ENCODE data around the gene BBS1.

BBS1 gene

DNA sequence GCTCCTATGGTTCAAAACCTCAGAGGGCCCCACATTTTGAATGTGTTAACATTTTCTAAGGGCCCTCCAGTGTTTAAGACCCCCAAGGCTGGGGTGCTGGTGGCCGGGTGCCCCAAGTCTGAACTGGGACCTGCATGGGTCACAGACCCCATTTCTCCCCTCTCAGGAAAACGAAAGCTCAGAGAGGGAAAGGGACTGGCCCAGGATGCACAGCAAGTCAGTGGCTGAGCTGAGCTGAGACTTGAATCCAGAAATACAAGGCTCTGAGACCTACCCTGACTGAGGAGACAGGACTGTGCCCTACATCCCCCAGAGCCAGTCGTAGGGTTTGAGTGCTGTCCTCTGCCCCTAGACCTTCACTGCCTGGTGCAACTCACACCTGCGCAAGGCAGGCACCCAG, 40.5 kb downstream of the BBS1 start:
- DNase-seq (ENCODE audit: low spot score) = no peak

GRCh38 chr11:66554602-66555001, 44.2 kb downstream of the BBS1 start:
- no peak for DNase-seq (ENCODE audit: low spot score)

- no peak for DNase-seq (ENCODE audit: low spot score)
These were observed 45.0 kb downstream of the BBS1 start for GRCh38 chr11:66555416-66555815.

- DNase-seq (ENCODE audit: low spot score) = no peak
These were observed 45.7 kb downstream of the BBS1 start for GRCh38 chr11:66556086-66556485.

- no peak for DNase-seq (ENCODE audit: low spot score)
These were observed 47.4 kb downstream of the BBS1 start for GRCh38 chr11:66557733-66558326.

DNA sequence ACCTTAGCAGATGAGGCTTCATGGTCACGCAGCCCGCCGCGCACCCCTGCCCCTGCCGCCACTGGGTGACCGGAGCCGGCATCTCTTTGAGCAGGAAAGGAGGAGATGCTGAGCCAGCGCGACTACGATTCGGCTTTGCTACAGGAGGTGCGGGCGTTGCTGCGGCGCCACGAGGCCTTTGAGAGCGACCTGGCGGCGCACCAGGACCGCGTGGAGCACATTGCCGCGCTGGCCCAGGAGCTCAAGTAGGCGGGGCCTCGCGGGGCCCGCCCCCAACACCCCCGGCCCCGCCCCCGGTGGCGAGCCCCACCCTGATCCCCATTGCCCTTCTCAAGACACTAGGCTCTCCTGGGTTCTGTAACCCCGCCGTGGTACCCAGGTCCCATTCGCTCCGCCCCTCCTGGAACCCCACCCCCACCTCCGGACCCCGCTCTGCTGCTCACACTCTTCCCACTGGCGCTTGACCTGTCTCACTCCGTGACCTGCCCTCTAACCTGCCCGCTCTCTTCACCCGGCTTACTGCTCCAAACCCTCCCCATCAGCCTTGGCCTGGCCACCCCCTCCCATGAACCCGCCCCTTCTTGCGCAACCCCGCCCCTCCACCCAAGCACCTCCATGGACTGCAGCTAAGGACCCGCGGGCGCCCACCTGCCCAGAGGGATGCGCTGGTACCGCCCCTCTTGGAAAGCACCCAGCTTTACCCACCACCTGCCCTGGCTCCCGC, 48.9 kb downstream of the BBS1 start:
- no peak for DNase-seq (ENCODE audit: low spot score)

DNA sequence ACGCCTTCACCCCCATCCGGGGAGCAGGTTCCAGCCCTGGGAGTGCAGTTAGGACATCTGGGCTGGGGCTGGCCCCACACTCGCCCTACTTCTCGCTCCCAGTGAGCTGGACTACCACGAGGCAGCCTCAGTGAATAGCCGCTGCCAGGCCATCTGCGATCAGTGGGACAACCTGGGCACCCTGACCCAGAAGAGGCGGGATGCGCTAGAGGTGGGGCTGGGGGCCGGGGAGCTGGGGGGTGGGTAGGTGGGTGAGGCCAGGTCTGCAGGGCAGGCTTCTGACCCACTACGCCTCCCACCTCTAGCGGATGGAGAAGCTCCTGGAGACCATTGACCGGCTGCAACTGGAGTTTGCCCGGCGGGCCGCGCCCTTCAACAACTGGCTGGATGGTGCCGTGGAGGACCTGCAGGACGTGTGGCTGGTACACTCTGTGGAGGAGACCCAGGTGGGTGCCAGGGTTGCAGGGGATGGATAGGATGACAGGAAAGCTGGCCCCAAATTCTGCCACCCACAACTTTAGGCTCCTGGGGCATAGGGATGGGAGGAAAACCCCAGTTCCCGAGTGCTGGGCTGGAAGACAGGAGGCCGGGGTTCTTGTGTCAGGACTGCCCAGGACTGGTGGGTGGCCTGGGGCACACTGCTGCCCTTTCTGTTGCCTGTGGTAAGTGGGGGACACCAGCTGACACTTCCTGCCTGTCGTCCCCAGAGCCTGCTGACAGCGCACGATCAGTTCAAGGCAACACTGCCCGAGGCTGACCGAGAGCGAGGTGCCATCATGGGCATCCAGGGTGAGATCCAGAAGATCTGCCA, 49.6 kb downstream of the BBS1 start:
- DNase-seq (ENCODE audit: low spot score) = no peak

DNA sequence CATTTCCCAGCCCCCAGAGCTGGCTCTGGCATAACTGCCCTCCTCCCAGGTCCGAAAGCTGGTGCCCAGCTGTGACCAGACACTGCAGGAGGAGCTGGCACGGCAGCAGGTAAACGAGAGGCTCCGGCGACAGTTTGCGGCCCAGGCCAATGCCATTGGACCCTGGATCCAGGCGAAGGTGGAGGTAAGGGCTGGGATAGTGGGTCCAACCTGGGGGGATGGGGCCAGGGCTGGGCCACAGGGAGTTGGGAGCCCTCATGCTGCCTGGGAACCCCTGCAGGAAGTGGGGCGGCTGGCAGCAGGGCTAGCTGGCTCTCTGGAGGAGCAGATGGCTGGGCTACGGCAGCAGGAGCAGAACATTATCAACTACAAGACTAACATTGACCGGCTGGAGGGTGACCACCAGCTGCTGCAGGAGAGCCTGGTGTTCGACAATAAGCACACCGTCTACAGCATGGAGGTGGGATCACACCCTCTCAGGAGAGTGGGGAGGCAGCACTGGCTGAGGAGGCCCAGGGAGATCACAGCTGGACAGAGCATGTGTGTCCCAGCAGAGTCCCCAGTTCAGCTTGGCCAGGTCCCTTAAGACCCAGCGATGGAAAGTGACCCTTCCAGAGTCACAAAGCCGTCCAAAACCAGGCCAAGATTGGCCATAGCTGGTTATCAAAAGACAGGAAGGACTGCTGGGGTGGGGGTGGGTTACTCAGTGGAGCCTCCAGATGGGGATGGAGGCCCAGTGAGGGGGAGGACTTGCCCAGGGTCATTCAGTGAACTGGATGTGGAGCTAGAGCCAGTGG, 50.9 kb downstream of the BBS1 start:
- no peak for DNase-seq (ENCODE audit: low spot score)

DNA sequence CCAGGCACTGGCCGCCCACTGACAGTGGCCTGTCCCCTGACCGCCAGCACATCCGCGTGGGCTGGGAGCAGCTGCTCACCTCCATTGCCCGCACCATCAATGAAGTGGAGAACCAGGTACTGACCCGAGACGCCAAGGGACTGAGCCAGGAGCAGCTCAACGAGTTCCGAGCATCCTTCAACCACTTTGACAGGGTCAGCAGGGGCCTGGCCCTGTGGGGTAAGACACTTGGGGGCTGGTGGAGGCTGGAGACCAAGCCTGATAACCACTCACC, 51.5 kb downstream of the BBS1 start:
- no peak for DNase-seq (ENCODE audit: low spot score)

GRCh38 chr11:66562275-66562674, 51.8 kb downstream of the BBS1 start:
- no peak for DNase-seq (ENCODE audit: low spot score)

- DNase-seq (ENCODE audit: low spot score) = no peak
These were observed 52.6 kb downstream of the BBS1 start for GRCh38 chr11:66562907-66563583.

- DNase-seq (ENCODE audit: low spot score) = no peak
These were observed 53.4 kb downstream of the BBS1 start for GRCh38 chr11:66563832-66564231.

GRCh38 chr11:66564538-66564937, 54.1 kb downstream of the BBS1 start:
- DNase-seq (ENCODE audit: low spot score) = no peak

DNA sequence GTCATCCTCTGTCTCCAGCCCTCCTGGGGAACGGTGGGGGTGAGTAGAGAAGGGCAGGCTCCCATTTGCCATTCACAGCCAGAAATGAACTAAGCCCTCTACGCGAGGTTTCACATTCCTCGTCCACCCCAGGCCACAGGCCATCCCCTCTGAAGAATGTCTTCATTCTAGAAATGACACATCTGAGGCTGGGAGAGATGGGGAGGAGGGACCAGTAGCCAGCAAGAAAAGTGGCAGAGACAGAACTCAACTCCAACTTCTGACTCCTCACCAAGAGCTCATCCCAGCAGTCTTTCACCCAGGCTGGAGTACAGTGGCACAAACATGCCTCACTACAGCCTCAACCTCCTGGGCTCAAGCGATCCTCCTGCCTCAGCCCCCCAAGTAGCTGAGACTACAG, 54.5 kb downstream of the BBS1 start:
- no peak for DNase-seq (ENCODE audit: low spot score)

DNA sequence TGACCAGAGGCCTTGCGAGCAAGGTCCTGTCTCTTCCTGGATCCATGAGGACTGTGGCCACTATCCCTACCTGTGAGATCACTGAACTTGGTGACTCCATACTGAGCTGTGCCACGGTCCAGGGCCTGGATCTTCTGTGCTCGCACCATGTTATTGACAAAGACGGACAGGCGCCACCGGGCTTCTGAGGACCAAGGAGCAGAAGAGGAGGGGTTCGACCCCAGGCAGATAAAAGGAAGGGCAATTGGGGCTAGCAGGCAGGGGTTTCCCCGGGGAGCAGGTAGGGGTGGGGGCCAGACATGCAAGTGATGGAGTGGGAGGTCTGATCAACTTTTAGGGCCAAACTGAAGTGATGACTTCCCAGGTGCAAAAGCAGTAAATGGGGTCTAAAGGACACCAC, 55.8 kb downstream of the BBS1 start:
- no peak for DNase-seq (ENCODE audit: low spot score)

DNA sequence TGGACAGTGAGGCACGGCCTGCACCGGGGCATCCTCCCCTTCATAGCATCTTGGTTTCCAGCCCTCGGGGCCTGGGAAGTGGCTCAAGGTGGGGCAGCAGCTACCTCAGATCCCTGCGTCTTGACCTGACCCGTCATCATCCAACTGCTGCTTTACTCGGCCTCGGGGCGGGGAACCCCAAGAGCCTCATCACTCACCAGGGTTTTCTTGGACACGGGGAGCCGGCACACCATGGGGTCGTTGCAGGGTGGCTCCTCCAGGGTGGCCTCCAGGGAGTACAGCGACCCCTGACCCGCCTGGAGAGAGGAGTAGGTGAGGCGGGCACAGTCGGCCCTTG, 57.3 kb downstream of the BBS1 start:
- no peak for DNase-seq (ENCODE audit: low spot score)

- no peak for DNase-seq (ENCODE audit: low spot score)
These were observed 57.9 kb downstream of the BBS1 start, which contains the start of gene CTSF for GRCh38 chr11:66568124-66568916. Gene CTSF (minus strand): TSS chr11:66568606. CDS start chr11:66568486, 120 bp downstream.

- no peak for DNase-seq (ENCODE audit: low spot score)
These were observed 58.6 kb downstream of the BBS1 start for GRCh38 chr11:66569076-66569475.

DNA sequence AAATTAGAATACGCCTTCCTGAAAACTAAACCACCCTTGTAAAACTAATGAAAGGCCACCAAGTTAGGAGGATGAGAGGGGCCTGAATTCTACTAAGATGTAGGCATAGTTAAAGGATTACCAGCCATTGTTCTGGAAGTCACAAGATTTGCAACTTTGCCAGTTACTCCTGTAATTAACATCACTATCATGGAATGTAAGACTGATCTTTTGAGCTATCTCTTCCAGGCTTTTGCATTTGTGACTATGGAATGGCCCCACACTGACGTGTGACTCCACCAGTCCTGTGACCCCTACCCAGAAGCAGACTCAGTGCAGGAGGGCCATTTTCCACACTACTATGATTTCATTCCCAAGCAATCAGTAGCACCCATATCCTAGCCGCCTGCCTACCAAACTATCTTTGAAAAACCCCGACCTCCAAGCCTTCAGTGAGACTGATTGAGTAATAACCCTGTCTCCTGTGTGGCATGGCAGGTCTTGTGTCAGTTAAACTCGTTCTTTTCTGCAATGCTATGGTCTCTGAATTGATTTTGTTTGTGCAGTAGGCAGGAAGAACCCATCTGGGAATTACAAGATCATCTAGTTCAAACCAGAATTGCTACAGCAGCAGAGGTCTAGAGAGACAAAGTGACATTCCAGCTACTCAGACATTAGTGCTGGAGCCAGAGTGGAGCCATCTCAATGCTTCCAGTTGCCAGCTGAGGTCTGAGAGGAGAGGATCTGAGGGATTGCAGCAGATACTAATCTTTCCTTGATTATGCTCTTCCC, 59.8 kb downstream of the BBS1 start:
- DNase-seq (ENCODE audit: low spot score) = no peak

DNA sequence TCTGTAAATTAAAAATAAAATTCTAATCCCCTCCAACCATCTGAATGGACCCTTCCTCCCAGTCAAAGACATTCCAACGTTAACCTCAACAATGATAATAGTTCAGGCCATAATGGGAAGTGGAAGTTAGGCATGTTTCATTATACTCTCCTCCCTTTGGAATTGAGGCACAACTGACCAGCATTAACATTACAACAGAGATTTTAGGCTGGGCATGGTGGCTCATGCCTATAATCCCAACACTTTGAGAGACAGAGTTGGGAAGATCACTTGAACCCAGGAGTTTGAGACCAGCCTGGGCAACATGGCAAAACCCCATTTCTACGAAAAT, 60.4 kb downstream of the BBS1 start:
- DNase-seq (ENCODE audit: low spot score) = no peak
